HepG2 (cell line): ENCODE data around the gene TRIM7. TPM values are rescaled to one million over a fixed set of nuclear protein-coding genes. Genes with fewer than 3 reads are reported as not detected.

Experiments
- ELF1 ChIP-seq: sonication (generic); formaldehyde crosslinking; IDR thresholded peaks from 2 replicates; pipeline ENCODE4 v1.4.0; 2020; ENCODE audit warnings: missing genetic modification reagents
- FLYWCH1 ChIP-seq: sonication (generic); formaldehyde crosslinking; IDR thresholded peaks from 2 replicates; pipeline ENCODE4 v1.8.1; 2023; ENCODE audit warnings: mild to moderate bottlenecking, missing genetic modification reagents
- FOSL1 ChIP-seq: sonication (generic); formaldehyde crosslinking; IDR thresholded peaks from 2 replicates; pipeline ENCODE4 v1.9.0; 2021; ENCODE audit warnings: missing genetic modification reagents, borderline replicate concordance
- JARID2 ChIP-seq: sonication (generic); formaldehyde crosslinking; IDR thresholded peaks from 2 replicates; pipeline ENCODE4 v1.8.1; 2023; ENCODE audit warnings: missing genetic modification reagents, inconsistent platforms; ENCODE audit not compliant: insufficient replicate concordance
- KDM6A ChIP-seq: IDR thresholded peaks from 2 replicates; pipeline ENCODE4 v1.6.1; 2016; ENCODE audit warnings: low read depth
- THAP7 ChIP-seq: sonication (generic); formaldehyde crosslinking; IDR thresholded peaks from 2 replicates; pipeline ENCODE4 v1.8.1; 2023; ENCODE audit warnings: mild to moderate bottlenecking, missing genetic modification reagents
- ZNF225 ChIP-seq: sonication (generic); formaldehyde crosslinking; IDR thresholded peaks from 2 replicates; pipeline ENCODE4 v1.4.0; 2020; ENCODE audit warnings: mild to moderate bottlenecking, missing genetic modification reagents
- ZNF282 ChIP-seq: fragments of 450-650 bp; IDR thresholded peaks from 2 replicates; pipeline ENCODE4 v1.6.1; 2018; ENCODE audit not compliant: partially characterized antibody
- ZNF672 ChIP-seq: sonication (generic); formaldehyde crosslinking; IDR thresholded peaks from 2 replicates; pipeline ENCODE4 v1.8.1; 2022; ENCODE audit warnings: missing genetic modification reagents
- ZNF784 ChIP-seq: sonication (generic); formaldehyde crosslinking; IDR thresholded peaks from 2 replicates; pipeline ENCODE4 v1.5.1; 2020; ENCODE audit warnings: missing genetic modification reagents, mild to moderate bottlenecking, borderline replicate concordance
- polyA plus RNA-seq, 8 experiments: library from polyadenylated mRNA; depleted of rRNA in 3 of 8; stranded (reverse) in 7 of 8; unstranded in 1 of 8; fragments of >200 nt; fragmentation: Illumina TruSeq in 4 of 8; extraction: Trizol in 4 of 8; gene quantifications; 2 replicates each; pipeline versions ENCODE4 v1.2.1 to v1.2.3, GENCODE V29; 2011 to 2016; ENCODE audit warnings: low read depth in 4 of 8, missing spikeins in 1 of 8, mixed read lengths in 1 of 8; ENCODE audit not compliant: insufficient read depth in 1 of 8
- total RNA-seq, 5 experiments: library from RNA; depleted of rRNA; stranded (reverse); fragments of >200 nt; fragmentation: Illumina TruSeq; extraction: Trizol; gene quantifications; 2 replicates each; pipeline ENCODE4 v1.2.3, GENCODE V29; 2016; ENCODE audit warnings: low read depth in 1 of 5
- TF ChIP-seq, protein P1 (sequence below): sonication (generic); formaldehyde crosslinking; IDR thresholded peaks from 2 replicates; pipeline ENCODE4 v1.4.0; 2020; ENCODE audit warnings: mild to moderate bottlenecking, missing genetic modification reagents
- TF ChIP-seq, protein P2 (sequence below): sonication (generic); formaldehyde crosslinking; IDR thresholded peaks from 2 replicates; pipeline ENCODE4 v1.4.0; 2020; ENCODE audit warnings: low read depth, missing genetic modification reagents

TRIM7 gene
- total and polyA plus RNA-seq, 2 of the 13 experiments (the other 11 are each of a cell fraction or from before 2014, with no cell fraction given), result 0.13 TPM; not detected in 1

GRCh38 chr5:181246276-181247049, 41.5 kb upstream of the TRIM7 start (continued):
- TF ChIP-seq, protein P1, sequence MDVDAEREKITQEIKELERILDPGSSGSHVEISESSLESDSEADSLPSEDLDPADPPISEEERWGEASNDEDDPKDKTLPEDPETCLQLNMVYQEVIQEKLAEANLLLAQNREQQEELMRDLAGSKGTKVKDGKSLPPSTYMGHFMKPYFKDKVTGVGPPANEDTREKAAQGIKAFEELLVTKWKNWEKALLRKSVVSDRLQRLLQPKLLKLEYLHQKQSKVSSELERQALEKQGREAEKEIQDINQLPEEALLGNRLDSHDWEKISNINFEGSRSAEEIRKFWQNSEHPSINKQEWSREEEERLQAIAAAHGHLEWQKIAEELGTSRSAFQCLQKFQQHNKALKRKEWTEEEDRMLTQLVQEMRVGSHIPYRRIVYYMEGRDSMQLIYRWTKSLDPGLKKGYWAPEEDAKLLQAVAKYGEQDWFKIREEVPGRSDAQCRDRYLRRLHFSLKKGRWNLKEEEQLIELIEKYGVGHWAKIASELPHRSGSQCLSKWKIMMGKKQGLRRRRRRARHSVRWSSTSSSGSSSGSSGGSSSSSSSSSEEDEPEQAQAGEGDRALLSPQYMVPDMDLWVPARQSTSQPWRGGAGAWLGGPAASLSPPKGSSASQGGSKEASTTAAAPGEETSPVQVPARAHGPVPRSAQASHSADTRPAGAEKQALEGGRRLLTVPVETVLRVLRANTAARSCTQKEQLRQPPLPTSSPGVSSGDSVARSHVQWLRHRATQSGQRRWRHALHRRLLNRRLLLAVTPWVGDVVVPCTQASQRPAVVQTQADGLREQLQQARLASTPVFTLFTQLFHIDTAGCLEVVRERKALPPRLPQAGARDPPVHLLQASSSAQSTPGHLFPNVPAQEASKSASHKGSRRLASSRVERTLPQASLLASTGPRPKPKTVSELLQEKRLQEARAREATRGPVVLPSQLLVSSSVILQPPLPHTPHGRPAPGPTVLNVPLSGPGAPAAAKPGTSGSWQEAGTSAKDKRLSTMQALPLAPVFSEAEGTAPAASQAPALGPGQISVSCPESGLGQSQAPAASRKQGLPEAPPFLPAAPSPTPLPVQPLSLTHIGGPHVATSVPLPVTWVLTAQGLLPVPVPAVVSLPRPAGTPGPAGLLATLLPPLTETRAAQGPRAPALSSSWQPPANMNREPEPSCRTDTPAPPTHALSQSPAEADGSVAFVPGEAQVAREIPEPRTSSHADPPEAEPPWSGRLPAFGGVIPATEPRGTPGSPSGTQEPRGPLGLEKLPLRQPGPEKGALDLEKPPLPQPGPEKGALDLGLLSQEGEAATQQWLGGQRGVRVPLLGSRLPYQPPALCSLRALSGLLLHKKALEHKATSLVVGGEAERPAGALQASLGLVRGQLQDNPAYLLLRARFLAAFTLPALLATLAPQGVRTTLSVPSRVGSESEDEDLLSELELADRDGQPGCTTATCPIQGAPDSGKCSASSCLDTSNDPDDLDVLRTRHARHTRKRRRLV, result 0 out of 2 replicates have a peak, but pooled peaks have one; percentile 53
- TF ChIP-seq ZNF672 (CRISPR knock-in tag) (no peak), ZNF784 (CRISPR knock-in tag) (peak; percentile 68; the same call in 1 of the 2 replicates), FOSL1 (no peak), THAP7 (CRISPR knock-in tag) (0 out of 2 replicates have a peak, but pooled peaks have one; percentile 41), ZNF282 (no peak), FLYWCH1 (0 out of 2 replicates have a peak, but pooled peaks have one; percentile 4), ZNF225 (CRISPR knock-in tag) (no peak; the same call in 1 of the 2 replicates), ELF1 (peak; percentile 85), KDM6A (CRISPR knock-in tag) (no peak), JARID2 (CRISPR knock-in tag) (peak; percentile 62)
- TF ChIP-seq, protein P2, sequence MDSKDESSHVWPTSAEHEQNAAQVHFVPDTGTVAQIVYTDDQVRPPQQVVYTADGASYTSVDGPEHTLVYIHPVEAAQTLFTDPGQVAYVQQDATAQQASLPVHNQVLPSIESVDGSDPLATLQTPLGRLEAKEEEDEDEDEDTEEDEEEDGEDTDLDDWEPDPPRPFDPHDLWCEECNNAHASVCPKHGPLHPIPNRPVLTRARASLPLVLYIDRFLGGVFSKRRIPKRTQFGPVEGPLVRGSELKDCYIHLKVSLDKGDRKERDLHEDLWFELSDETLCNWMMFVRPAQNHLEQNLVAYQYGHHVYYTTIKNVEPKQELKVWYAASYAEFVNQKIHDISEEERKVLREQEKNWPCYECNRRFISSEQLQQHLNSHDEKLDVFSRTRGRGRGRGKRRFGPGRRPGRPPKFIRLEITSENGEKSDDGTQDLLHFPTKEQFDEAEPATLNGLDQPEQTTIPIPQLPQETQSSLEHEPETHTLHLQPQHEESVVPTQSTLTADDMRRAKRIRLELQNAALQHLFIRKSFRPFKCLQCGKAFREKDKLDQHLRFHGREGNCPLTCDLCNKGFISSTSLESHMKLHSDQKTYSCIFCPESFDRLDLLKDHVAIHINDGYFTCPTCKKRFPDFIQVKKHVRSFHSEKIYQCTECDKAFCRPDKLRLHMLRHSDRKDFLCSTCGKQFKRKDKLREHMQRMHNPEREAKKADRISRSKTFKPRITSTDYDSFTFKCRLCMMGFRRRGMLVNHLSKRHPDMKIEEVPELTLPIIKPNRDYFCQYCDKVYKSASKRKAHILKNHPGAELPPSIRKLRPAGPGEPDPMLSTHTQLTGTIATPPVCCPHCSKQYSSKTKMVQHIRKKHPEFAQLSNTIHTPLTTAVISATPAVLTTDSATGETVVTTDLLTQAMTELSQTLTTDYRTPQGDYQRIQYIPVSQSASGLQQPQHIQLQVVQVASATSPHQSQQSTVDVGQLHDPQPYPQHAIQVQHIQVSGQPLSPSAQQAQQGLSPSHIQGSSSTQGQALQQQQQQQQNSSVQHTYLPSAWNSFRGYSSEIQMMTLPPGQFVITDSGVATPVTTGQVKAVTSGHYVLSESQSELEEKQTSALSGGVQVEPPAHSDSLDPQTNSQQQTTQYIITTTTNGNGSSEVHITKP (CRISPR knock-in tag), result peak; percentile 89; the same call in 1 of the 2 replicates
